IMR-90 (cell line): ENCODE measurements around the gene KLHDC3. TPM values are rescaled to one million over a fixed set of nuclear protein-coding genes. Genes with fewer than 3 reads are reported as not detected.

Experiments used
- ATAC-seq: fragments of 200-7000 bp; cut with Tn5 transposase; 2 replicates; pipeline ENCODE4 v1.9.1; 2020; ENCODE audit warnings: low read depth, mild to moderate bottlenecking, moderate library complexity
- BruUV-seq: library from RNA; stranded (reverse); fragments of 400-500 nt; replicated peaks from 2 replicates; lab custom pipeline; 2021; lab: Mats Ljungman, UMichigan
- CTCF ChIA-PET: fragments of 300-600 bp; formaldehyde crosslinking; extraction: SDS; loops from one replicate; lab custom pipeline; 2021; ENCODE audit warnings: antibody characterized with exemption; lab: Yijun Ruan, JAX
- POLR2A ChIA-PET: fragments of 300-600 bp; sonication (Branson Sonifier 250); formaldehyde crosslinking; loops from one replicate; lab custom pipeline; 2022; ENCODE audit warnings: antibody characterized with exemption; ENCODE audit not compliant: unreplicated experiment; lab: Charles Lee
- DNase-seq: peaks from one replicate; pipeline ENCODE4 v3.0.0; 2013
- H2AFZ ChIP-seq: replicated peaks from 2 replicates; pipeline ENCODE3; 2013; ENCODE audit warnings: low read length, mild to moderate bottlenecking; ENCODE audit not compliant: poor library complexity
- H2AK5ac ChIP-seq: 2 replicates; pipeline ENCODE4 v1.6.1; 2013; ENCODE audit warnings: low read depth, low read length, inconsistent platforms
- H2AK9ac ChIP-seq: replicated peaks from 2 replicates; pipeline ENCODE3; 2013; ENCODE audit warnings: mild to moderate bottlenecking, low read depth, low read length, moderate library complexity; ENCODE audit not compliant: poor library complexity
- H2BK120ac ChIP-seq: 2 replicates; pipeline ENCODE4 v1.6.1; 2013; ENCODE audit warnings: low read depth, low read length, inconsistent platforms
- H2BK15ac ChIP-seq: 3 replicates; pipeline ENCODE4 v1.6.1; 2013; ENCODE audit warnings: low read depth, low read length, inconsistent platforms
- H2BK20ac ChIP-seq: 2 replicates; pipeline ENCODE4 v1.6.1; 2013; ENCODE audit warnings: low read depth, mild to moderate bottlenecking, inconsistent platforms, low read length, moderate library complexity
- H2BK5ac ChIP-seq: 2 replicates; pipeline ENCODE4 v1.6.1; 2013; ENCODE audit warnings: mild to moderate bottlenecking, low read depth, low read length, inconsistent platforms; ENCODE audit not compliant: poor library complexity, severe bottlenecking
- H3K14ac ChIP-seq: replicated peaks from 2 replicates; pipeline ENCODE4 v1.6.1; 2013; ENCODE audit warnings: low read depth, low read length, inconsistent platforms
- H3K18ac ChIP-seq: 2 replicates; pipeline ENCODE4 v1.6.1; 2013; ENCODE audit warnings: low read depth, low read length, control low read depth
- H3K23ac ChIP-seq: 2 replicates; pipeline ENCODE4 v1.6.1; 2013; ENCODE audit warnings: low read depth, low read length, inconsistent platforms
- H3K27ac ChIP-seq: 2 replicates; pipeline ENCODE4 v1.5.1; 2013; ENCODE audit warnings: mild to moderate bottlenecking, control low read depth, low read length; ENCODE audit not compliant: insufficient read depth
- H3K27me3 ChIP-seq: 2 replicates; pipeline ENCODE4 v1.6.1; 2013; ENCODE audit warnings: low read length; ENCODE audit not compliant: control insufficient read depth, insufficient read depth
- H3K36me3 ChIP-seq: 2 replicates; pipeline ENCODE4 v1.6.1; 2013; ENCODE audit warnings: low read length, mixed read lengths; ENCODE audit not compliant: control insufficient read depth, insufficient read depth
- H3K4ac ChIP-seq: 2 replicates; pipeline ENCODE4 v1.6.1; 2013; ENCODE audit warnings: low read depth, low read length, inconsistent platforms
- H3K4me1 ChIP-seq: 2 replicates; pipeline ENCODE4 v1.6.1; 2013; ENCODE audit warnings: low read length, mixed read lengths; ENCODE audit not compliant: control insufficient read depth, insufficient read depth
- H3K4me2 ChIP-seq: 2 replicates; pipeline ENCODE4 v1.6.1; 2013; ENCODE audit warnings: low read depth, mild to moderate bottlenecking, control low read depth, low read length, moderate library complexity
- H3K4me3 ChIP-seq: 2 replicates; pipeline ENCODE4 v1.5.1; 2013; ENCODE audit warnings: low read depth, mild to moderate bottlenecking, control low read depth, low read length, moderate library complexity; ENCODE audit not compliant: insufficient read depth
- H3K56ac ChIP-seq: 2 replicates; pipeline ENCODE4 v1.6.1; 2013; ENCODE audit warnings: low read length, inconsistent platforms; ENCODE audit not compliant: insufficient read depth; ENCODE audit errors: extremely low read depth
- H3K79me1 ChIP-seq, 2 experiments: 2 replicates each; pipeline ENCODE4 v1.6.1; 2013; ENCODE audit warnings: low read length in 2 of 2, inconsistent platforms in 1 of 2, low read depth in 1 of 2
- H3K9ac ChIP-seq: 2 replicates; pipeline ENCODE4 v1.6.1; 2013; ENCODE audit warnings: low read depth, low read length, control low read depth
- H3K9me1 ChIP-seq: 2 replicates; pipeline ENCODE4 v1.6.1; 2013; ENCODE audit warnings: low read length, inconsistent platforms; ENCODE audit not compliant: insufficient read depth
- H3K9me3 ChIP-seq: 2 replicates; pipeline ENCODE4 v1.6.1; 2013; ENCODE audit warnings: low read length; ENCODE audit not compliant: control insufficient read depth, insufficient read depth
- H4K20me1 ChIP-seq: 2 replicates; pipeline ENCODE4 v1.6.1; 2013; ENCODE audit warnings: low read length, inconsistent platforms; ENCODE audit not compliant: insufficient read depth
- H4K5ac ChIP-seq: 2 replicates; pipeline ENCODE4 v1.6.1; 2013; ENCODE audit warnings: mild to moderate bottlenecking, low read depth, low read length, control low read depth
- H4K8ac ChIP-seq, 2 experiments: 2 replicates each; pipeline ENCODE4 v1.6.1; 2013; ENCODE audit warnings: low read depth in 2 of 2, low read length in 2 of 2, control low read depth in 1 of 2, inconsistent platforms in 1 of 2
- H4K91ac ChIP-seq: 2 replicates; pipeline ENCODE4 v1.6.1; 2013; ENCODE audit warnings: low read depth, low read length, inconsistent platforms; ENCODE audit not compliant: insufficient read depth
- BHLHE40 ChIP-seq: fragments of 150-350 bp; IDR thresholded peaks from 2 replicates; pipeline ENCODE4 v1.6.1; 2016; ENCODE audit warnings: mild to moderate bottlenecking, low read depth, low read length
- CEBPB ChIP-seq: IDR thresholded peaks from 2 replicates; pipeline ENCODE4 v1.6.1; 2012; ENCODE audit warnings: low read depth, low read length, improper control_type of control experiment
- CHD1 ChIP-seq: IDR thresholded peaks from 2 replicates; pipeline ENCODE4 v1.6.1; 2012; ENCODE audit warnings: low read depth, low read length, improper control_type of control experiment
- CTCF ChIP-seq: conservative IDR thresholded peaks from 2 replicates; pipeline ENCODE4 v1.5.1; 2012; ENCODE audit warnings: mild to moderate bottlenecking, low read depth, low read length, improper control_type of control experiment
- ELK1 ChIP-seq: fragments of 150-350 bp; IDR thresholded peaks from 2 replicates; pipeline ENCODE4 v1.6.1; 2016; ENCODE audit warnings: low read depth, mild to moderate bottlenecking, low read length, moderate library complexity, borderline replicate concordance
- FOS ChIP-seq: fragments of 150-350 bp; IDR thresholded peaks from 2 replicates; pipeline ENCODE4 v1.6.1; 2016; ENCODE audit warnings: low read depth, low read length
- MAFK ChIP-seq: IDR thresholded peaks from 2 replicates; pipeline ENCODE4 v1.6.1; 2012; ENCODE audit warnings: low read depth, low read length, improper control_type of control experiment
- MAZ ChIP-seq: IDR thresholded peaks from 2 replicates; pipeline ENCODE4 v1.6.1; 2012; ENCODE audit warnings: low read depth, mild to moderate bottlenecking, low read length, improper control_type of control experiment, moderate library complexity, borderline replicate concordance
- MXI1 ChIP-seq: IDR thresholded peaks from 2 replicates; pipeline ENCODE4 v1.6.1; 2012; ENCODE audit warnings: low read depth, mild to moderate bottlenecking, low read length, moderate library complexity, borderline replicate concordance
- NFE2L2 ChIP-seq: fragments of 150-350 bp; IDR thresholded peaks from 2 replicates; pipeline ENCODE4 v1.6.1; 2016; ENCODE audit warnings: low read depth, mild to moderate bottlenecking, low read length
- POLR2A ChIP-seq: IDR thresholded peaks from 2 replicates; pipeline ENCODE4 v1.6.1; 2012; ENCODE audit warnings: mild to moderate bottlenecking, low read depth, low read length
- RAD21 ChIP-seq: IDR thresholded peaks from 2 replicates; pipeline ENCODE4 v1.6.1; 2012; ENCODE audit warnings: low read length, improper control_type of control experiment
- RCOR1 ChIP-seq: IDR thresholded peaks from 2 replicates; pipeline ENCODE4 v1.6.1; 2012; ENCODE audit warnings: mild to moderate bottlenecking, low read length, improper control_type of control experiment; ENCODE audit not compliant: insufficient replicate concordance
- RFX5 ChIP-seq: IDR thresholded peaks from 2 replicates; pipeline ENCODE4 v1.8.0; 2012; ENCODE audit warnings: low read depth, mild to moderate bottlenecking, low read length, moderate library complexity
- SMC3 ChIP-seq: fragments of 150-350 bp; IDR thresholded peaks from 2 replicates; pipeline ENCODE4 v1.6.1; 2016; ENCODE audit warnings: low read depth, mild to moderate bottlenecking, antibody characterized with exemption, low read length, moderate library complexity
- USF2 ChIP-seq: fragments of 150-350 bp; IDR thresholded peaks from 2 replicates; pipeline ENCODE4 v1.6.1; 2017; ENCODE audit warnings: mild to moderate bottlenecking, antibody characterized with exemption, low read length, low read depth
- WGBS, 2 experiments: methylation state at CpG; one replicate each; pipeline versions ENCODE4 v1.1.5 to v1.1.7; 2013; ENCODE audit warnings: missing lambda C conversion rate in 2 of 2; ENCODE audit not compliant: insufficient read length in 1 of 2; ENCODE audit errors: extremely low coverage in 2 of 2; 5-methylcytosine and 5-hydroxymethylcytosine counted together
- dilution Hi-C: fragments of 300-500 bp; cut with HindIII; formaldehyde crosslinking; loops from one replicate; pipeline ENCODE4 v1.14.3; 2018; ENCODE audit warnings: low sequenced_read_pairs; ENCODE audit not compliant: unreplicated experiment
- in situ Hi-C: fragments of 300-500 bp; cut with MboI; formaldehyde crosslinking; loops from 3 replicates; pipeline ENCODE4 v1.14.3; 2019; ENCODE audit warnings: low sequenced_read_pairs, inconsistent platforms, mixed read lengths
- intact Hi-C: fragments of 100-400 bp; cut with micrococcal nuclease; formaldehyde crosslinking; loops from 2 replicates; pipeline ENCODE4 v1.10.0; 2022
- polyA plus RNA-seq, 3 experiments: library from polyadenylated mRNA; depleted of rRNA; stranded (reverse); fragments of >200 nt; gene quantifications; 2 replicates each; pipeline ENCODE4 v1.2.3, GENCODE V29; 2012; ENCODE audit warnings: low replicate concordance in 1 of 3
- total RNA-seq: library from RNA; depleted of rRNA; stranded (reverse); fragments of >200 nt; gene quantifications from 2 replicates; pipeline ENCODE4 v1.2.3, GENCODE V29; 2012

The KLHDC3 gene
- total and polyA plus RNA-seq, 2 of the 4 experiments (the other 2 are of a cell fraction) = 57.1 to 76.0 TPM

GRCh38 chr6:43043310-43043709, 29.3 kb downstream of the KLHDC3 start:
- no peak overlapping the region for H3K18ac ChIP-seq
- H2BK5ac ChIP-seq = no peak overlapping the region
- no peak overlapping the region for H2BK20ac ChIP-seq
- no peak overlapping the region for H3K14ac ChIP-seq
- no peaks in the 10 kb centered on the region for H3K9me1 ChIP-seq
- no peak overlapping the region for H2BK15ac ChIP-seq
- H3K4me3 ChIP-seq = no peak overlapping the region
- in situ Hi-C loops (no loop called here), dilution Hi-C loops (no loop called here), intact Hi-C loops (no loop called here)
- H3K9ac ChIP-seq = no peak overlapping the region
- H3K9me3 ChIP-seq = no peaks in the 10 kb centered on the region
- no peak overlapping the region for H2AK9ac ChIP-seq
- H2AK5ac ChIP-seq = no peak overlapping the region
- 100% methylated on average over 4 of the region's 9 CpGs; no CpG with 5 or more reads in 1 of the 2 experiments for WGBS, 2 experiments
- H4K20me1 ChIP-seq = no peaks in the 10 kb centered on the region
- POLR2A ChIA-PET = no interaction called here
- peaks cover 0 to 5% of the 10 kb centered on the region in 2 experiments; a peak in 1 of 4 replicates for H3K79me1 ChIP-seq
- no peak overlapping the region for H3K4ac ChIP-seq
- no peak overlapping the region for H4K8ac ChIP-seq
- no peak for DNase-seq
- no peak overlapping the region for H3K23ac ChIP-seq
- H2BK120ac ChIP-seq = no peak overlapping the region
- BruUV-seq = no TSS peak
- H4K5ac ChIP-seq = no peak overlapping the region
- CTCF ChIA-PET = no interaction called here
- no peak for ATAC-seq
- H4K91ac ChIP-seq = no peak overlapping the region
- peaks cover 73% of the 10 kb centered on the region for H3K36me3 ChIP-seq
- H3K4me2 ChIP-seq = no peak overlapping the region
- TF ChIP-seq ELK1 (no peak), MXI1 (no peak), CEBPB (no peak), MAFK (no peak), FOS (no peak), MAZ (no peak), SMC3 (no peak), BHLHE40 (no peak), RCOR1 (no peak), CTCF (no peak), RFX5 (no peak), CHD1 (no peak), RAD21 (no peak), USF2 (no peak), POLR2A (no peak), NFE2L2 (no peak)
- no peak overlapping the region for H3K27ac ChIP-seq
- no peaks in the 10 kb centered on the region for H3K4me1 ChIP-seq
- H3K56ac ChIP-seq = no peak overlapping the region
- no peak overlapping the region for H2AFZ ChIP-seq
- no peaks in the 10 kb centered on the region for H3K27me3 ChIP-seq
